Midbrain (tissue), 1 donor: ENCODE measurements around the gene SELENOW.

Source experiments
- DNase-seq: peaks from one replicate; lab custom pipeline; 2025; lab: John Stamatoyannopoulos, UW

Gene SELENOW

DNA sequence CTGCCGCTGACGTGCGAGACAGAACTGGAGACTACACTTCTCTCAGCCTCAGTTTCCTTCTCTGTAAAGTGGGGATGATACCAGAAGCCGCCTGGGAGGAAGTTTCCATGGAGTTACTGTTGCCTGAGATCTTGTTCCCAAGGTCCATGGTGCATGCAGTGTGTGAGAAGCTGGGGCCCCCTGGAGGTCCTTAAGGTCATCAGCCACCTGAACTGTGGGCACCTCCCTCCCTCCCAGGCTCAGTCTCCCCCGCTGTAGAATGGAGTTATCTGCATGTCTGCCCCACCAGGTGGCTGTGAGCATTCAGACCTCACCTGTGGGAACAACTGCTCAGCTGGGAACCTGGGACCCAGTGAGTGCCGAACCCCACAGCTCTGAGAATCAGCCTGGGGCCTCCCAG, 45.9 kb downstream of the SELENOW start:
- DNase-seq = no peak

DNA sequence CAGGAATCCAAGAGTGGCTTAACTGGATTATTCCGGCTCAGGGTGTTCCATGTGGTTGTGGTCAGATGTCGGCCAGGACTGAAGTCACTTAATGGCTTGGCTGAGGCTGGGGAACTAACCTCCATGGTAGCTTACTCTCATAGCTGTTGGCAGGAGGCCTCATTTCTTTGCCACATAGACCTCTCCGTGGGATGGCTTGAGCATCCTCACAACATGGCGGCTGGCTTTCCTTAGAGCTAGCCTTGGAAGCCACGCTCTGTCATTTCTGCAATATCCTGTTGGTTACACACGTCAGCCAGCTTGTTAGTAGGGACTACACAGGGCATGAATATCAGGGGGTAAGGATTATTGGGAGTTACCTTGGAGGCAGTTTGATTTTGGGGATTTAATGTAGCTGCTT, 48.3 kb downstream of the SELENOW start:
- no peak for DNase-seq

DNA sequence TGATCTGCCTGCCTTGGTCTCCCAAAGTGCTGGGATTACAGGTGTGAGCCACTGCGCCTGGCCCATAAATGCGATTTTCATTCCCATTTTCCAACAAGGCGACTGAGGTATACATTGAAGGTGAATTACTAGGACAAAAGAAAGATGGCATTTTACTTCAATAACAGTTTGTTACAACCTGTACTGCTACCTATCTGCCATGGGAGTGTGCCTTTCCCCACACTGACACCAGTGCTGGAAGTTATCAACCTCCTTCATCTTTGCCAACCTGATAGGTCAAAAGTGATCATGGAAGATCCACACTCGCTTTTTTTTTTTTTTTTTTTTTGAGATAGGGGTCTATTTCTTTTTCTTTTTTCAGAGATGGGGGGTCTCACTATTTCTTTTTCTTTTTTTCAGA, 54.2 kb downstream of the SELENOW start:
- DNase-seq = no peak
